ENCODE measurements around the gene TXNRD3.

The TXNRD3 gene

GRCh38 chr3:126580746-126581145 is 74.2 kb downstream of the TXNRD3 start:
- DNase-seq = no peak

- no peak for DNase-seq
Measured at GRCh38 chr3:126578702-126579101, 76.2 kb downstream of the TXNRD3 start.

GRCh38 chr3:126577261-126577660 is 77.7 kb downstream of the TXNRD3 start:
- DNase-seq = no peak

- DNase-seq = no peak
Measured at GRCh38 chr3:126573492-126574117, 81.3 kb downstream of the TXNRD3 start.

GRCh38 chr3:126571078-126571477 is 83.8 kb downstream of the TXNRD3 start:
- DNase-seq = no peak

- DNase-seq = no peak
Measured at GRCh38 chr3:126570103-126570541, 84.8 kb downstream of the TXNRD3 start.

- DNase-seq = no peak
Measured at GRCh38 chr3:126569390-126569975, 85.4 kb downstream of the TXNRD3 start.

GRCh38 chr3:126568776-126569342 is 86.1 kb downstream of the TXNRD3 start:
- no peak for DNase-seq

- DNase-seq = no peak
Measured at GRCh38 chr3:126567696-126568438, 87.1 kb downstream of the TXNRD3 start.

GRCh38 chr3:126562737-126563276 is 92.1 kb downstream of the TXNRD3 start:
- DNase-seq = no peak

- DNase-seq = no peak
Measured at GRCh38 chr3:126558336-126559071, 96.4 kb downstream of the TXNRD3 start, which contains the start of gene C3orf22. TSS of gene C3orf22 (minus strand) at chr3:126558932. CDS start at chr3:126553390, 5,542 bp downstream.

- no peak for DNase-seq
Measured at GRCh38 chr3:126557761-126558160, 97.2 kb downstream of the TXNRD3 start.

GRCh38 chr3:126557415-126557745 is 97.5 kb downstream of the TXNRD3 start:
- DNase-seq = no peak
